ENCODE measurements around the gene LETM1.

LETM1 gene

DNA sequence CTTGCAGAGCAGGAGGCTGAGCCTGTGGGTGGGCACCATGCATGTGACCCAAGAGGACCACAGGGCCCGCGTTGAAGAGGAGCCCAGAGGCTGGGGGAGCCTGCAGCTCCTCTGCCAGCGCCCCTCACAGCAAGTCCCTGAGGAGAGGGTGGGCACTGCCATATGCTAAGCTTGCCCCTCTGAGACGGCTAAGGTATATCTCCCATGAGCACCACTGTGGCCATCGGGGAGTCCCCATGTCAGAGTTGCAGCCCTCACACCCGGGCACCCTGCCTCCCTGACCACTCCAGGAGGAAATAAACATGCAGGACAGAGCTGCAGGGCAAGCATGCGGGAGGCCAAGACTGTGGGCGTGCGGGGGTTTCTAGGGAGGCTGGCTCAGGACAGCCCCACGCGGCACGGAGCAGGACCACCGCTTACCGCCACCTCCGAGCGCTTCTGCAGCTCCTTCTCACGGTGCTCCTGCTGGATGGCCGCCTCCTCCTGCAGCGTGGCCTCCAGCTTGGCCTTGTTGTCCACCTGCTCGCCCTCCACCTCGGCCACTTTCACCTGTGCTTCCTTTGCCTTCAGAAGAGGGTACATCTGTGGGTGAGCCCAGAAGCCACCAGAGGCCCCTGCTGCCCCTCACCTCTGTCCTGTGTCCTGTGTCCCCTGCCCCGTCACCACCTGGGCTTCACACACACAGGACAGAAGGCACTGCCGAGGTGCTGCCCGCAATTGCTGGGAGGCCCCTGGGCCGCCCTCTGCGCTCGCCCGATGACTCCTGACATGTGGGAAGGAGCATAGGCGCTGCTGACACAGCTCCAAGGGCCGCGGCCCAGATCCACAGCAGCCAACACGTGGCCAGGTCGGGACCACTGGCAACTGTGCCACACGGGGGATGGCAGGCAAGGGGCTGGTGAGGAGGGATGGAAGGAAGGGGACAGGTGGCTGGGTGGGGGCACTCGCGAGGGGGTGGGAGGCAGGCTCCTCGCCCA, 33.1 kb downstream of the LETM1 start:
- DNase-seq = no peak

DNA sequence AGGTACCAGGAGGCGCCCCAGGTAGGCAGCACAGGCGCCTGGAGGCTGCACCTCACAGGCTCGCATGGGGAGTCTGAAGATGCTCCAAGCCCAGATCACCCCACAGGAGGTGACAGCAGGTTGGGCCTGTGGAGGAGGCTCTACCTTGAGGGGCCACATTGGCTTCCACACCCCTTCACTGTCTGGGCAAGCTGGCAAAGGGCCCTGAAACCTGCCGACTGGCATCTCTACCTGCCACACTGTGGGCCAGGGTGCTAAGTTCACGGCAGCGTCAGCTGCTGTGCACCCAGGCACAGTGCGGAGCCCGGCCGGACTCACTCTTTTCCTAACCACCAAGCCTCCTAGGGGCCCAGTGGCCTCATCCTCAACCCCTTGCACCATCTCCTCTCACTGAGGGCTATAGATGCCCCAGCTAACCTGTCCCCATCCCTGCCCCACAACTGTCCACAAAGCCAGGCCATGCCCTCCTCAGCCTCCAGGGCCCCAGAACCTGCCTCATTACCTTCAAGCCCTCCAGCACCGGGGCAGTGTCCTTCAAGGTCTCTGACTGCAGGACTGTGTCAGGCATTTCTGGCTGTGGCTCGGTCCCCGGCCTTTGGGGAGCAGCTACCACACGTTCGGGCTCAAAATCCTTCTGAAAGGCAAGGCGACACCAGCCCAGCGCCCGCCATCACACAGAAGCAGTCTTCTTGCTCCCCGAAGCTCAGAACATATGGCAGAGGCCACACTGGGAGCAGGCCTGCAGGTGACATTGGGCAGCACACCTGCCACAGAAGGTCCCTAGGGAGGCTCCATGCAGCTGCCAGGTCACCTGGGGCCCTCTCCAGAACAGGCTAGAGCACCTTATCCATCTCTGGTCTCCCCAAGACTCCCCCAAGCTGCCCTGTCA, 34.0 kb downstream of the LETM1 start:
- no peak for DNase-seq

DNA sequence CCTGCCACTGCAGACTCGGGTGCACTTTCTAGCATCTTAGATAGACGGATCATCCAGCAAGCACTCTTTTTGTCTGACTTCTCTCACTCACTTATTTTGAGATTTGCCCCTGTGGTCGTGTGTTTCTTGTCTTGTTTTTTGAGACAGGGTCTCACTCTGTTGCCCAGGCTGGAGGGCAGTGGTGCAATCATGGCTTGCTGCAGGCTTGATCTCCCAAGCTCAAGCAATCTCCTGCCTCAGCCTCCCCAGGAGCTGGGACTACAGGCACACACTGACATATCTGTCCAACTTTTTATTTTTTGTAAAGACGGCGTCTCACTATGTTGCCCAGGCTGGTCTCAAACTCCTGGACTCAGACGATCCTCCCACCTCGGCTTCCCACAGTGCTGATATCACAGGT, 36.1 kb downstream of the LETM1 start:
- DNase-seq = no peak

DNA sequence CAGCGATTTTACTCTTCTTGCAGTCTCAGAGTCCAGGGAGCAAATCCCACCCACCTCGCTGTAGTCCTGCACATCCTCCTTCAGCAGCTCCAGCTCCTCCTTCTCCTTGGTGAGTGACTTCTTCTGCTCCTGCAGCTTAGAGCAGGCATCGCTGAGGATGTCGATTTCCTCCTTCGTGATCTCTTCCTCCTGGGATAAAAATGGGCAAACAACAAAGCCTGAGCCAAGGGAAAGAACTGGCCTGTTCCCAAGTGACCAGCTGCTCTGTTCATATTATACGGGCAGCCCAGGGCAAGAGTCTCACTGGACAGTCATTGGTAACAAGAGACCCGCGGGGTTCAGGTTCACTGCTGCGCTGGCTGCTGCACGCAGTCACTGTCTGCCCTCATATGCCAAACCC, 36.7 kb downstream of the LETM1 start:
- no peak for DNase-seq

GRCh38 chr4:1815997-1816860, 39.7 kb downstream of the LETM1 start:
- no peak for DNase-seq

DNA sequence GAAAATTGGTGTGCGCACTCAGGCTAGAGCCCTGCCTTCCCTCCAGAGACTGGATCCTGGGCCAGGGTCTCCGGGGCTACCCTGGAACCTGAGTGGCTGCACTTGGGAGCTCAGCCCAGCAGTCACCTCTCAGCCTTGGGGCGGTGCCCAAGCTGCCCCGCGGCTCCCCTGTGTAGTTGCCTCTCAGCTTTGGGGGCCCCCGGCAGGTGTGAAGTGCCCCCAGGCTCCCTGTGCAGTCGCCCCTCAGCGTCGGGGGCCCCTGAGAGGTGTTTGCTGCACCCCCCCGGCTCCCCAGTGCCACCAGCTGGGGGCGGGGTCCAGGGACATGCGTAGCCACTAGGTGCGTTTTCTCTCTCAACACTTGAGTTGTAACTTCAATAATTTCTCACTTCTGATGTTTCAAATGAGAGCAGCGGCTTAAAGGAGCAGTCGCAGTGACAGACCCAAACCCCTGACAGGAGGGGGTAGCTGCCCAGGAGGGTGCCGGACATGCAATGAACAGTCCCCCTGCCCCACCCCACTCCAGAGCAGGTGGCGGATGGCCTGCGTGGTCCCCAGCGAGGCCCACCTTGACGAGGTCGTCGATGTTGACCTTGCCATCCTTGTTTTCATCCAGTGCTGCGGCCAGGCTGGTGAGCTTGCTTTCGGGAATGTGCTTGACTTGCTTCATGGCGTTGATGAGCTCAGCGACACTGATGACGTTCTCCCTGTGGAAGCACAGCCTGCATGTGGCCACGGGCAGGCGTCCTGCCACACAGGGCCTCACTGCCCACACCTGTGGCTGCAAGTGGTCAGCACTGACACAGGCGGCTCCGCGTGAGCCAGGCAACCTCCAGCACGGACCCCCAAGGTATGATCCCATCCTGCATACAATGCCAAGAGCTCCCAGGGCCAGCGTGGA, 40.6 kb downstream of the LETM1 start:
- no peak for DNase-seq

- no peak for DNase-seq
Measured at GRCh38 chr4:1814453-1814852, 41.5 kb downstream of the LETM1 start.

GRCh38 chr4:1813915-1814314, 42.0 kb downstream of the LETM1 start:
- peak in 1 of 2 experiments; percentile 30 for DNase-seq

DNA sequence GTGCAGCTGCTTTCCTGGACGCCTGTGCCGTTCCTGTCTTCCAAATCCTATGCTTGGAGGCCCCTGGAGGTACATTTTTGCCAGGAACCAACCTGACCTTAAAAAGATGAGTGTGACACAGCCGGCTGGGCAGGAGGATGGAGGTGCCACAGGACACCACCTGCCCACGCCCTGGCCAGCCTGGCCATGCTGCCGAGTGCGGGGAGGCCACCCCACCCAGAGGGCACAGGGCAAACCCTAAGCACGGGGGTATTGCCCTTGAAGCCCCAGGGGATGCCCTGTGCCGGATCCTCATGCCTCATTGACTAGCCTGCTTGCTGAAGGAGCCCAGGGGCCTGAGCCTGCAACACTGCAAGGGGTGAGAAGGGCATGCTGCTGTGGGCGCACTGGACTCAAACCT, 42.7 kb downstream of the LETM1 start:
- no peak for DNase-seq

DNA sequence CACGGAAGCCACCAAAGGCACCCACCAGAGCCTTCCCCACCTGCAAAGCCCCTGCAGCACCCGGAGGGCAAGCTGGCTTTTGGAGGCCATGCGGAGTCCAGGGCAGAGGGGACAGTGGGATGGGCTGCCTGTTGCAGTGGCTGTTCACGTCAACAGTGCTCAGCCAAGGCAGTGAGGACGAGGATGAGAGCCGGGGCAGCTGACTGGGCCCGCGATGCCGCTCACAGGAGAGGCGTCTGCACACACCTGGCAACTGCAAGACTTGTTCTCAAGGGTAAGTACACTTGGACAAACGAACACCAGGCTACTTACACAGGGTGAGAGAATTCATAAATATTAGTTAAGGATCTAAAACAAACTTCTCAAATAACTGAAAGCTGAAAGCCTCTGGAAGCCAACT, 43.2 kb downstream of the LETM1 start:
- DNase-seq = no peak

DNA sequence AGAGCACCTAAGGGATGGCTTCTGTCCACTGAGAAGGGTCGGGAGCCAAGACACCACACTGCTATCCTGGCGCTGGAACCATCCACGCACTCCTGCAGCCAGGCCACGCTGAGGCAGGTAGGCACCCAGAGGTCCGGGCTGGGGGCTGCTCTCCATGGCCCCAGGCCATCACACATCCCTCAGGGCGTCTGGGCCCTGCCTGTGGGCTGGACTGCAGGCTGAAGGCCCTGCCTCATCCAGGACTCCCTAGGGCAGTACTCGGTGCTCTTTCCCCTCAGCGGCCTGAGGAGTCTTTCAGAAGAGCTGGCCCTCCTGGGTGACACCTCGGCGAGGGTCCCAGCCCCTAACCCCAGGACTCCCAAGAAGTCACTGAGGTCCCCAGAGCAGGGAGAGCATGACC, 45.2 kb downstream of the LETM1 start:
- no peak for DNase-seq

- peak; percentile 38 to 85 for DNase-seq
Measured at GRCh38 chr4:1809754-1810502, 46.0 kb downstream of the LETM1 start.

- DNase-seq = no peak
Measured at GRCh38 chr4:1808851-1809753, 46.9 kb downstream of the LETM1 start.

DNA sequence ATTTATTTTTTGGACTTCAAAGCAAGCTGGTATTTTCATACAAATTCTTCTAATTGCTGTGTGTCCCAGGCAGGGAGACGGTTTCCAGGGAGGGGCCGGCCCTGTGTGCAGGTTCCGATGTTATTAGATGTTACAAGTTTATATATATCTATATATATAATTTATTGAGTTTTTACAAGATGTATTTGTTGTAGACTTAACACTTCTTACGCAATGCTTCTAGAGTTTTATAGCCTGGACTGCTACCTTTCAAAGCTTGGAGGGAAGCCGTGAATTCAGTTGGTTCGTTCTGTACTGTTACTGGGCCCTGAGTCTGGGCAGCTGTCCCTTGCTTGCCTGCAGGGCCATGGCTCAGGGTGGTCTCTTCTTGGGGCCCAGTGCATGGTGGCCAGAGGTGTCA, 47.6 kb downstream of the LETM1 start:
- DNase-seq = no peak

DNA sequence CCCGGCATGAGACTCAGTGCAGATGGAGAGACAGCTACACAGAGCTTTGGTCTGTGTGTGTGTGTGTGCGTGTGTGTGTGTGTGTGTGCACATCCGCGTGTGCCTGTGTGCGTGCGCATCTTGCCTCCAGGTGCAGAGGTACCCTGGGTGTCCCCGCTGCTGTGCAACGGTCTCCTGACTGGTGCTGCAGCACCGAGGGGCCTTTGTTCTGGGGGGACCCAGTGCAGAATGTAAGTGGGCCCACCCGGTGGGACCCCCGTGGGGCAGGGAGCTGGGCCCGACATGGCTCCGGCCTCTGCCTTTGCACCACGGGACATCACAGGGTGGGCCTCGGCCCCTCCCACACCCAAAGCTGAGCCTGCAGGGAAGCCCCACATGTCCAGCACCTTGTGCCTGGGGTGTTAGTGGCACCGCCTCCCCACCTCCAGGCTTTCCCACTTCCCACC, 48.6 kb downstream of the LETM1 start:
- peak in 1 of 2 experiments; percentile 52 for DNase-seq

GRCh38 chr4:1806596-1807331, 49.2 kb downstream of the LETM1 start:
- DNase-seq = no peak

DNA sequence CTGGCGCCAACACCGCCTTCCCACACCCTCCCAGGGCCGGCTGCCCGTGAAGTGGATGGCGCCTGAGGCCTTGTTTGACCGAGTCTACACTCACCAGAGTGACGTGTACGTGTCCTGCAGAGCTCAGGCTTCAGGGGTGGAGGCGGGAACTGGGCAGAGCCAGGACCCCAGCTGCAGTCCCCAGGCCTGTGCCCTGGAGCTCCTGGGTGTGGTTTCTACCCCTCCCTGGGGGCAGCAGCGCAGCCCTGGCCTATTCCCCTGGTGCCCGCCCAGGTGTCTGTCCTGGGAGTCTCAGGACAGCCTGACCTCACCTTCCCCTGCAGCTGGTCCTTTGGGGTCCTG, 49.8 kb downstream of the LETM1 start:
- DNase-seq = no peak

DNA sequence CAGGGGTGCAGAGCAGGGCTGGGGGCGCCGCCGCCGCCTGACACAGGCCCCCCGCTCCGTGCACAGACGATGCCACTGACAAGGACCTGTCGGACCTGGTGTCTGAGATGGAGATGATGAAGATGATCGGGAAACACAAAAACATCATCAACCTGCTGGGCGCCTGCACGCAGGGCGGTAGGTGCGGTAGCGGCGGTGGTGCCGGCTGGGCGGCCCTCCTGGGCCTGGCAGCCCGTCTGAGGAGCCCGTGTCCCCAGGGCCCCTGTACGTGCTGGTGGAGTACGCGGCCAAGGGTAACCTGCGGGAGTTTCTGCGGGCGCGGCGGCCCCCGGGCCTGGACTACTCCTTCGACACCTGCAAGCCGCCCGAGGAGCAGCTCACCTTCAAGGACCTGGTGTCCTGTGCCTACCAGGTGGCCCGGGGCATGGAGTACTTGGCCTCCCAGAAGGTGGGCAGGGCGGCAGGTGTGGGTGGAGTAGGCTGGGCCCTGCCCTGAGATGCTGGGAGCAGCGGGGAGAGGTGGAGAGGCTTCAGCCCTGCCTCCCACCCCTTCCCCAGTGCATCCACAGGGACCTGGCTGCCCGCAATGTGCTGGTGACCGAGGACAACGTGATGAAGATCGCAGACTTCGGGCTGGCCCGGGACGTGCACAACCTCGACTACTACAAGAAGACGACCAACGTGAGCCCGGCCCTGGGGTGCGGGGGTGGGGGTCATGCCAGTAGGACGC, 50.3 kb downstream of the LETM1 start:
- DNase-seq = no peak
